Measurements from ENCODE around the gene UBR2.
A peak's percentile ranks its signal among the peaks of the same experiment; 100 is the strongest.
"Not testable (repeated sequence)": the region's sequence is repeated elsewhere in the genome, so short reads cannot be mapped to it uniquely, and the experiment has no call there.

Gene UBR2

GRCh38 chr6:42693725-42694323 is 130.0 kb downstream of the UBR2 start:
- DNase-seq: no peak

GRCh38 chr6:42694586-42694985 is 130.8 kb downstream of the UBR2 start:
- DNase-seq: no peak

GRCh38 chr6:42696526-42697267 is 132.9 kb downstream of the UBR2 start:
- DNase-seq: no peak

GRCh38 chr6:42697268-42697655 is 133.4 kb downstream of the UBR2 start:
- DNase-seq: no peak

GRCh38 chr6:42698217-42698616 is 134.4 kb downstream of the UBR2 start:
- DNase-seq: no peak

- no peak for DNase-seq
These were observed 138.4 kb downstream of the UBR2 start for GRCh38 chr6:42702200-42702599.

- not testable (repeated sequence) for DNase-seq
These were observed 139.0 kb downstream of the UBR2 start for GRCh38 chr6:42702786-42703185.

- peak in 1 of 14 donors; percentile 23 for DNase-seq
These were observed 140.6 kb downstream of the UBR2 start for GRCh38 chr6:42704251-42704936.

GRCh38 chr6:42704937-42705374 is 141.1 kb downstream of the UBR2 start:
- DNase-seq: no peak

- DNase-seq: no peak
These were observed 143.8 kb downstream of the UBR2 start for GRCh38 chr6:42707595-42707994.

- DNase-seq: no peak
These were observed 144.3 kb downstream of the UBR2 start for GRCh38 chr6:42708096-42708495.

GRCh38 chr6:42709871-42710270 is 146.0 kb downstream of the UBR2 start:
- no peak for DNase-seq

- no peak for DNase-seq
These were observed 146.5 kb downstream of the UBR2 start for GRCh38 chr6:42710316-42710715.

- DNase-seq: no peak
These were observed 148.1 kb downstream of the UBR2 start for GRCh38 chr6:42711930-42712329.

- DNase-seq: no peak
These were observed 150.4 kb downstream of the UBR2 start for GRCh38 chr6:42714098-42714761.

GRCh38 chr6:42715871-42716270 is 152.0 kb downstream of the UBR2 start:
- no peak for DNase-seq

- no peak for DNase-seq
These were observed 156.9 kb downstream of the UBR2 start for GRCh38 chr6:42720739-42721138.

GRCh38 chr6:42722497-42722896 is 158.7 kb downstream of the UBR2 start, which contains the start of gene PRPH2:
Gene PRPH2 (minus strand): TSS chr6:42722597. CDS start chr6:42722334, 263 bp downstream.
- no peak for DNase-seq

- no peak for DNase-seq
These were observed 161.0 kb downstream of the UBR2 start for GRCh38 chr6:42724825-42725224.

- DNase-seq: no peak
These were observed 162.2 kb downstream of the UBR2 start for GRCh38 chr6:42726026-42726425.

- DNase-seq: peak in 12 of 14 donors; percentile 7 to 76 (median 30)
These were observed 162.8 kb downstream of the UBR2 start for GRCh38 chr6:42726485-42727086.

GRCh38 chr6:42727087-42727611 is 163.3 kb downstream of the UBR2 start:
- DNase-seq: peak in 9 of 14 donors; percentile 8 to 50 (median 23)
